ENCODE data around the gene MIA2. TPM values are rescaled to one million over a fixed set of nuclear protein-coding genes. Genes with fewer than 3 reads are reported as not detected.
"Not testable (repeated sequence)": the region's sequence is repeated elsewhere in the genome, so short reads cannot be mapped to it uniquely, and the experiment has no call there.

The MIA2 gene
- total RNA-seq, 2 donors from 2014 or later = 17.6 to 19.0 TPM

DNA sequence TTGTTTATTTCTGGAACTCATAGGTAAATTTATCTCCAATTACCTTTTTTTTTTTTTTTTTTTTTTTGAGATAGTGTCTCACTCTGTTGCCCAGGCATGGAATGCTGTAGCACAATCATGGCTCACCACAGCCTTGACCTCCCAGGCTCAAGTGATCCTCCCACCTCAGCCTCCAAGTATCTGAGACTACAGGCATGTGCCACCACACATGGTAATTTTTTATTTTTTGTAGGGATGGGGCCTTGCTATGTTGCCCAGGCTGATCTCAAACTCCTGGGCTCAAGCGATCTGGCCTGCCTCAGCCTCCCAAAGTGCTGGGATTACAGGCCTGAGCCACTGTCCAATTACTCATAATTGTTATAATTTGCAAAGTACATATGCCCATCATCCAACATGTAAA lies 13.2 kb upstream of the MIA2 start:
- ATAC-seq; DNase-seq (ENCODE audit: low spot score in 2 of 2); H3K36me3 Mint-ChIP-seq; H3K9me3 Mint-ChIP-seq; H3K27ac Mint-ChIP-seq: not testable (repeated sequence)

DNA sequence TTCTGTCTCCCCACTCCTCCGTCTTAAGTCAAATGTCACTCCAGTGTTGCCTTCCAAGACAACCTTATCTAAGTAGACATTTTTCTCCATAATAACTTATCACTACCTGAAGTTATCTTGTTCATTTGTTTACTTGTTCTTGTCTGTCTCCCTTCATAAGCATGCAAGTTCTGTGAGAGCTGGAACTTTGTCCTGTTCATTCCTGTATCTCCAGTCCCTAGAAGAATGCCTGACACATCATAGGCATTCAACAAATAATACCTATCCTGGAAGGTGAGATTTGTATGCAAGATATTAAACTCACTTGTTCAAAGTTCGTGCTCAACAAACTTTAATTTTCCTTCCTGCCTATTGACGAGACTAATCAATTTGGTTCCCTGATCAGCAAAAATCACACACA lies 5.7 kb upstream of the MIA2 start:
- ATAC-seq = no peak
- peaks cover 7 to 12% of the 10 kb centered on the region in 2 donors for H3K9me3 Mint-ChIP-seq
- no peak for DNase-seq (ENCODE audit: low spot score in 2 of 2)
- H3K27ac Mint-ChIP-seq = peak overlapping the region; percentile 98 to 99
- peaks cover 5 to 19% of the 10 kb centered on the region in 2 donors for H3K36me3 Mint-ChIP-seq

GRCh38 chr14:39228509-39229221 lies 5.0 kb upstream of the MIA2 start:
- H3K27ac Mint-ChIP-seq = peak overlapping the region; percentile 98 to 99
- H3K9me3 Mint-ChIP-seq = peaks cover 7 to 12% of the 10 kb centered on the region in 2 donors
- no peak for ATAC-seq
- H3K36me3 Mint-ChIP-seq = peaks cover 5 to 19% of the 10 kb centered on the region in 2 donors
- no peak for DNase-seq (ENCODE audit: low spot score in 2 of 2)

GRCh38 chr14:39229222-39229543 lies 4.5 kb upstream of the MIA2 start:
- peak; percentile 95 for ATAC-seq
- H3K36me3 Mint-ChIP-seq = peaks cover 5 to 19% of the 10 kb centered on the region in 2 donors
- peak; percentile 69 to 84 for DNase-seq (ENCODE audit: low spot score in 2 of 2)
- peaks cover 7 to 12% of the 10 kb centered on the region in 2 donors for H3K9me3 Mint-ChIP-seq
- peak overlapping the region; percentile 98 to 99 for H3K27ac Mint-ChIP-seq

DNA sequence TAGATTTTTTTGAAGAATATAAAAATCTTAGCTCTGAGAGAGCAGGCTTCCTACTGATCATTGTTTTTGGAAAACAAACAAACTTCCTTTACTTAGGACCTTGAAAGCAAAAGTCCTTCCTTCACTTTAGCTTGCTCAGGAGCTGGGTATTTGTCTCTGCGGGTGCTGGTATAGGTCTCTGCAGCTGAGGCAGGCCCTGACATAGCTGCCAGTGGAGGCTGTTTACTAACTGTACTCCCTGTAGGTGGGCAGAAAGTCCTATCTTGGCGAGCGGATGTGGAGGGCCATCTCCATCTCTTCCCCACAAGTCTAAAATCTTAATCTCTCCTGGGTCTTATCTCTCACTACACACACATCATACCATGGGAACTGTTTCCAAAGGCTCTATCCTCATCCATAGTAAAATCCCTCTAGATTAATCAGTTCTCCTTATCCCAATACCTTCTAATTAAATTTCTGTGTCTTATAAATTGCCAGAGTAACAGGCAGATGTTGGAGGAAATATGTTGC lies 4.1 kb upstream of the MIA2 start:
- peaks cover 7 to 12% of the 10 kb centered on the region in 2 donors for H3K9me3 Mint-ChIP-seq
- H3K36me3 Mint-ChIP-seq = peaks cover 5 to 19% of the 10 kb centered on the region in 2 donors
- DNase-seq (ENCODE audit: low spot score in 2 of 2) (peak in 1 of 2 donors; percentile 11), ATAC-seq (peak; percentile 9 to 31)
- H3K27ac Mint-ChIP-seq = peak overlapping the region; percentile 98 to 99

DNA sequence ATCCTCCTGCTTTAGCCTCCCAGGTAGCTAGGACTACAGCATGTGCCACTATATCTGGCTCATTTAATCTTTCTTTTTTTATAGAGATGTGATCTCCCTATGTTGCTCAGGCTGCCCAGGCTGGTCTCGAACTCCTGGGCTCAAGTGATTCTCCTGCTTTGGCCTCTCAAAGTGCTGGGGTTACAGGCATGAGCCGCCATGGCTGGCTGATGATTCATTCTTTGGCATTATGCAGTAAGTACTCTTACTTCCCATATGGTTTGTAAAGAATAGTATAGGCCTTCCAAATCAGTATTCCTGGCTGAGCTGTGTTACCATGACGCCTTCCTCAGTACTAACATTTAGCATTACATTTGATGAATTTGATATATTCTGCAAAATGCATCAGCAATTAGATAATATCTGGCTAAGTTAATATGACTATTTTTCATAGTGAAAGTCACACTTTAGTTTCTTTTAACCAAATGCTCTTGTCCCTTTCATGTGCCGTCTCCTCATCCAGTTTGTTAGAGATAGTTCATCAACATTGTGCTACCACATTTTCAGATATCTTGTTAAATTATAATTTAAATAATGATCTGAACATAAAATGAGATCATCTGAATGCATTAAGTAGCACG lies 3.2 kb upstream of the MIA2 start:
- peaks cover 7 to 12% of the 10 kb centered on the region in 2 donors for H3K9me3 Mint-ChIP-seq
- DNase-seq (ENCODE audit: low spot score in 2 of 2) = no peak
- ATAC-seq = no peak
- H3K36me3 Mint-ChIP-seq = peaks cover 5 to 19% of the 10 kb centered on the region in 2 donors
- peak overlapping the region; percentile 96 to 98 for H3K27ac Mint-ChIP-seq

GRCh38 chr14:39231751-39232553 lies 1.8 kb upstream of the MIA2 start:
- Mint-ChIP-seq H3K36me3 (peaks cover 5 to 19% of the 10 kb centered on the region in 2 donors), H3K27ac (peak overlapping the region in 1 of 2 donors; percentile 57), H3K9me3 (peaks cover 7 to 12% of the 10 kb centered on the region in 2 donors)
- ATAC-seq = not testable (repeated sequence)
- peak in 1 of 2 donors; percentile 30 for DNase-seq (ENCODE audit: low spot score in 2 of 2)

- DNase-seq (ENCODE audit: low spot score in 2 of 2) = no peak
- Mint-ChIP-seq H3K36me3 (peaks cover 5 to 11% of the 10 kb centered on the region in 2 donors), H3K27ac (no peak overlapping the region), H3K9me3 (peaks cover 7 to 12% of the 10 kb centered on the region in 2 donors)
- ATAC-seq = no peak
Measured at GRCh38 chr14:39232554-39233415, 930 bp upstream of the MIA2 start.

GRCh38 chr14:39234986-39235385 lies 1.3 kb downstream of the MIA2 start:
- not testable (repeated sequence) for DNase-seq (ENCODE audit: low spot score in 2 of 2); ATAC-seq; H3K9me3 Mint-ChIP-seq; H3K27ac Mint-ChIP-seq; H3K36me3 Mint-ChIP-seq

DNA sequence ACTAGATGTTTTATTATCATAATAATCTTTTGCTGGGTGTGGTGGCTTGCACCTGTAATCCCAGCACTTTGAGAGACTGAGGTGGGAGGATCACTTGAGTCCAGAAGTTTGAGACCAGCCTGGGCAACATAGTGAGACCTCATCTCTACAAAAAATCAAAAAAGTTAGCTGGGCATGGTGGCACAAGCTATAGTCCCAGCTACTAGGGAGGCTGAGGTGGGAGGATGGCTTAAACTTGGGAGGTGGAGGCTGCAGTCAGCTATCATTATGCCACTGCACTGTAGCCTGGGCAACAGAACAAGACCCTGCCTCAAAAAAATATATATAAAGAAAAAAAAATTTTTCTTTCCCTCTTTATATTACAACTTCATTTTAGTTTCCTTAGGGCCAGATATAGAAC lies 1.8 kb downstream of the MIA2 start:
- not testable (repeated sequence) for H3K36me3 Mint-ChIP-seq; ATAC-seq; DNase-seq (ENCODE audit: low spot score in 2 of 2); H3K27ac Mint-ChIP-seq; H3K9me3 Mint-ChIP-seq

DNA sequence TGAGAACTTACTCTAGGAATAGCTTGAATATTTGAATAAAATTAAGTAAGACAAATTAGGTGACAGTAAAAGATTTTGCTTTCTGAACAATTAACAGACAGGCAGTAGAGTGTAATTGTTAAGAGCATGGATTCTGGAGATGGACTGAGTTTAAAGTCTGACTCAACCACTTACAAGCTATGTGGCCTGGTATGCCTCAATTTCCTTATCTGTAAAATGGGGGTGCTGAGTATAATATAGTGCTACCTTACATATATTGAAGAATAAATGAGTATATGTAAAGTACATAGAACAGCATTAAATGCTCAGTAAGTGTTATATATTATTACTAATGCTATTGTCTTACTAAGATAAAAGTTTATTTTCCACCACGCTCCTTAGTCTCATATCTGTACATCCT lies 7.1 kb downstream of the MIA2 start:
- DNase-seq (ENCODE audit: low spot score in 2 of 2) (no peak), ATAC-seq (no peak)
- Mint-ChIP-seq H3K36me3 (no peaks in the 10 kb centered on the region), H3K27ac (no peak overlapping the region), H3K9me3 (no peaks in the 10 kb centered on the region)

DNA sequence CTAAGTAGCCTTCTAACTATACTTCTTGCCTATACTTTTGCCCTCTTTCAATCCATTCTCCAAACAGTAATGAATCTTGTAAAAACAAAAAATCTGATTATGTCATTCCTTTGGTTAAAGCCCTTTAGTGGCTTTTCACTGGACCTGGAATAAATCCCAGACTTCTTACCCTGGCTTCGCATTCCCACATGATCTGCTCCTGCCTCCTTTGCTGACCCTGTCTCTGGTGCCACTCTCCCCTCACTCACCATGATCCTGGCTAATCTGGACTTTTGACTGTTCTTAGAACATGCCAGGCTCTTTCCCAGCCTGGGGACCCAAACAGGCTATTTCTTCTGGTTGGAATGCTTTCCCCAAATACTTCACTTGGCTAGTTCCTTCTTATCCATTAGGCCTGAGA lies 7.9 kb downstream of the MIA2 start:
- no peak for ATAC-seq
- Mint-ChIP-seq H3K9me3 (no peaks in the 10 kb centered on the region), H3K36me3 (no peaks in the 10 kb centered on the region), H3K27ac (no peak overlapping the region)
- DNase-seq (ENCODE audit: low spot score in 2 of 2) = no peak

- no peak for ATAC-seq
- H3K36me3 Mint-ChIP-seq = no peaks in the 10 kb centered on the region
- no peak overlapping the region for H3K27ac Mint-ChIP-seq
- no peaks in the 10 kb centered on the region for H3K9me3 Mint-ChIP-seq
- no peak for DNase-seq (ENCODE audit: low spot score in 2 of 2)
Measured at GRCh38 chr14:39243831-39244230, 10.1 kb downstream of the MIA2 start.

GRCh38 chr14:39246618-39247017 lies 12.9 kb downstream of the MIA2 start:
- Mint-ChIP-seq H3K9me3 (no peaks in the 10 kb centered on the region), H3K27ac (no peak overlapping the region), H3K36me3 (no peaks in the 10 kb centered on the region)
- ATAC-seq = no peak
- no peak for DNase-seq (ENCODE audit: low spot score in 2 of 2)

- ATAC-seq = no peak
- Mint-ChIP-seq H3K36me3 (no peaks in the 10 kb centered on the region), H3K27ac (no peak overlapping the region), H3K9me3 (no peaks in the 10 kb centered on the region)
- no peak for DNase-seq (ENCODE audit: low spot score in 2 of 2)
Measured at GRCh38 chr14:39247256-39247655, 13.5 kb downstream of the MIA2 start.

DNA sequence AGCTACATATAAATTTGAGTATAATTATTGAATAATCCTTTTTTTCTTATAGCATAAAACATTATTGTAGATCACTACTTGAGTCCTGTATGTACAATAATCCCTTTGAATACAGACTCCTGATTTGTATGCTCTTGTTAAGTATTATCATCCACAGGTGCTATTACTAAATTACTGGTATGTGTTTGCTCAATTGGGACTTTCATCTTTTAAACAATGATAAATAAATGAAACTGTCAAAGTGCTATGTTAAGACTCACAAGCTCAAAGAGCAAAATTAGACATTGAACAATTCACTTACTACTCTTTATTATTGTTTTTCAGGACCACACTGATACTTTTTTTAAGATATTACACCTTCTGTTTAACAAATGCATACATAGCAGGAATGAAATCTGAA lies 17.8 kb downstream of the MIA2 start:
- no peak for ATAC-seq
- no peak for DNase-seq (ENCODE audit: low spot score in 2 of 2)
- Mint-ChIP-seq H3K36me3 (no peaks in the 10 kb centered on the region), H3K27ac (no peak overlapping the region), H3K9me3 (no peaks in the 10 kb centered on the region)
